SK-N-SH treated with all-trans-retinoic acid at 6 μM for 48 hours (cell line): ENCODE results near the gene SPOPL.

ENCODE experiments used
- ATAC-seq: fragments of 200-7000 bp; cut with Tn5 transposase; 3 replicates; pipeline ENCODE4 v1.9.1; 2020; ENCODE audit warnings: mild to moderate bottlenecking, moderate library complexity
- ARNTL ChIP-seq: fragments of 450-650 bp; formaldehyde crosslinking; IDR thresholded peaks from 2 replicates; pipeline ENCODE4 v1.5.0; 2020; ENCODE audit warnings: low read depth, mild to moderate bottlenecking, moderate library complexity, borderline replicate concordance
- BACH2 ChIP-seq: fragments of 250-450 bp; sonication (Bioruptor Pico); IDR thresholded peaks from 2 replicates; pipeline ENCODE4 v1.9.0; 2021; ENCODE audit warnings: mild to moderate bottlenecking, borderline replicate concordance
- CREB5 ChIP-seq: fragments of 250-450 bp; sonication (Bioruptor Pico); IDR thresholded peaks from 2 replicates; pipeline ENCODE4 v1.5.1; 2020; ENCODE audit warnings: low read depth, mild to moderate bottlenecking, moderate library complexity
- CSDC2 ChIP-seq: fragments of 250-450 bp; sonication (Bioruptor Pico); IDR thresholded peaks from 2 replicates; pipeline ENCODE4 v1.5.0; 2020; ENCODE audit warnings: mild to moderate bottlenecking, moderate library complexity
- CSRNP3 ChIP-seq: fragments of 250-450 bp; sonication (Bioruptor Pico); IDR thresholded peaks from 2 replicates; pipeline ENCODE4 v1.5.1; 2021; ENCODE audit warnings: mild to moderate bottlenecking, moderate library complexity
- OSR1 ChIP-seq: fragments of 250-450 bp; sonication (Bioruptor Pico); IDR thresholded peaks from 2 replicates; pipeline ENCODE4 v1.8.0; 2022; ENCODE audit warnings: moderate library complexity, mild to moderate bottlenecking, inconsistent platforms
- PATZ1 ChIP-seq: fragments of 250-450 bp; sonication (Bioruptor Pico); IDR thresholded peaks from 2 replicates; pipeline ENCODE4 v1.8.0; 2020; ENCODE audit warnings: mild to moderate bottlenecking, moderate library complexity, borderline replicate concordance
- POU6F1 ChIP-seq: fragments of 250-450 bp; sonication (Bioruptor Pico); IDR thresholded peaks from 2 replicates; pipeline ENCODE4 v1.8.0; 2021; ENCODE audit warnings: low read depth, mild to moderate bottlenecking, moderate library complexity, borderline replicate concordance
- PPARA ChIP-seq: fragments of 250-450 bp; sonication (Bioruptor Pico); IDR thresholded peaks from 2 replicates; pipeline ENCODE4 v1.5.0; 2020; ENCODE audit warnings: mild to moderate bottlenecking, borderline replicate concordance
- RARB ChIP-seq: fragments of 250-450 bp; sonication (Bioruptor Pico); IDR thresholded peaks from 2 replicates; pipeline ENCODE4 v1.8.0; 2021; ENCODE audit warnings: mild to moderate bottlenecking, moderate library complexity
- SNAI2 ChIP-seq: fragments of 250-450 bp; sonication (Bioruptor Pico); IDR thresholded peaks from 2 replicates; pipeline ENCODE4 v1.5.0; 2020; ENCODE audit warnings: mild to moderate bottlenecking, moderate library complexity
- TCF4 ChIP-seq: fragments of 250-450 bp; sonication (Bioruptor Pico); IDR thresholded peaks from 2 replicates; pipeline ENCODE4 v1.8.0; 2021; ENCODE audit warnings: mild to moderate bottlenecking, moderate library complexity, borderline replicate concordance
- TSHZ2 ChIP-seq: fragments of 250-450 bp; sonication (Bioruptor Pico); IDR thresholded peaks from 2 replicates; pipeline ENCODE4 v1.5.0; 2020; ENCODE audit warnings: mild to moderate bottlenecking, moderate library complexity
- ZC3H10 ChIP-seq: fragments of 250-450 bp; sonication (Bioruptor Pico); IDR thresholded peaks from 2 replicates; pipeline ENCODE4 v1.5.1; 2021; ENCODE audit warnings: mild to moderate bottlenecking, moderate library complexity
- ZFP3 ChIP-seq: fragments of 250-450 bp; sonication (Bioruptor Pico); IDR thresholded peaks from 2 replicates; pipeline ENCODE4 v1.5.0; 2020; ENCODE audit warnings: mild to moderate bottlenecking, moderate library complexity
- ZNF565 ChIP-seq: fragments of 450-650 bp; formaldehyde crosslinking; conservative IDR thresholded peaks from 2 replicates; pipeline ENCODE4 v1.5.0; 2020; ENCODE audit warnings: low read depth, mild to moderate bottlenecking, moderate library complexity
- ZNF70 ChIP-seq: fragments of 450-650 bp; formaldehyde crosslinking; IDR thresholded peaks from 2 replicates; pipeline ENCODE4 v1.5.0; 2020; ENCODE audit warnings: mild to moderate bottlenecking, moderate library complexity
- ZNF8 ChIP-seq: fragments of 450-650 bp; formaldehyde crosslinking; IDR thresholded peaks from 2 replicates; pipeline ENCODE4 v1.5.0; 2020; ENCODE audit warnings: mild to moderate bottlenecking, moderate library complexity

The SPOPL gene

GRCh38 chr2:138607746-138608145 is 106.2 kb downstream of the SPOPL start:
- TF ChIP-seq CREB5 (CRISPR knock-in tag), result no peak
- TF ChIP-seq ZFP3 (CRISPR knock-in tag), result no peak
- TF ChIP-seq SNAI2 (CRISPR knock-in tag), result no peak
- no peak for TF ChIP-seq ARNTL (CRISPR knock-in tag)
- TF ChIP-seq CSDC2 (CRISPR knock-in tag), result no peak
- TF ChIP-seq ZNF8 (CRISPR knock-in tag), result no peak
- no peak for TF ChIP-seq POU6F1 (CRISPR knock-in tag)
- TF ChIP-seq TCF4 (CRISPR knock-in tag), result no peak
- TF ChIP-seq PPARA, result no peak
- no peak for TF ChIP-seq RARB
- TF ChIP-seq PATZ1 (CRISPR knock-in tag), result no peak
- no peak for TF ChIP-seq ZNF70 (CRISPR knock-in tag)
- TF ChIP-seq CSRNP3 (CRISPR knock-in tag), result no peak
- TF ChIP-seq BACH2 (CRISPR knock-in tag), result no peak
- TF ChIP-seq ZNF565 (CRISPR knock-in tag), result no peak
- no peak for TF ChIP-seq TSHZ2 (CRISPR knock-in tag)
- no peak for ATAC-seq

- TF ChIP-seq POU6F1 (CRISPR knock-in tag), result no peak
- no peak for TF ChIP-seq ZFP3 (CRISPR knock-in tag)
- TF ChIP-seq ZC3H10 (CRISPR knock-in tag), result no peak
- TF ChIP-seq TCF4 (CRISPR knock-in tag), result no peak
- TF ChIP-seq ARNTL (CRISPR knock-in tag), result no peak
- TF ChIP-seq CREB5 (CRISPR knock-in tag), result no peak
- no peak for TF ChIP-seq OSR1 (CRISPR knock-in tag)
- no peak for ATAC-seq
These were observed 107.9 kb downstream of the SPOPL start for GRCh38 chr2:138609446-138609845.
